HepG2 (cell line): ENCODE data around the gene HNRNPR. TPM values are rescaled to one million over a fixed set of nuclear protein-coding genes. Genes with fewer than 3 reads are reported as not detected.

Experiments
- ARNT ChIP-seq: fragments of 450-650 bp; IDR thresholded peaks from 2 replicates; pipeline ENCODE4 v1.6.1; 2017
- GATAD1 ChIP-seq: IDR thresholded peaks from 2 replicates; pipeline ENCODE4 v1.6.1; 2016; ENCODE audit warnings: missing genetic modification reagents, missing compliant biosample characterization
- KDM5A ChIP-seq: fragments of 200-600 bp; sonication (generic); IDR thresholded peaks from 2 replicates; pipeline ENCODE4 v1.7.0; 2018; ENCODE audit warnings: antibody characterized with exemption, mild to moderate bottlenecking, low read length, borderline replicate concordance
- MLX ChIP-seq: IDR thresholded peaks from 2 replicates; pipeline ENCODE4 v1.6.1; 2016
- NONO ChIP-seq, 2 experiments: fragments of 450-650 bp in 1 of 2; sonication (generic) in 1 of 2; formaldehyde crosslinking in 1 of 2; IDR thresholded peaks in 1 of 2; conservative IDR thresholded peaks in 1 of 2; 2 replicates each; pipeline versions ENCODE4 v1.6.1 to v1.8.0; 2017 to 2022; ENCODE audit warnings: mild to moderate bottlenecking in 1 of 2, missing genetic modification reagents in 1 of 2, moderate library complexity in 1 of 2
- ONECUT2 ChIP-seq: sonication (generic); formaldehyde crosslinking; IDR thresholded peaks from 2 replicates; pipeline ENCODE4 v1.4.0; 2020; ENCODE audit warnings: missing genetic modification reagents
- SKIL ChIP-seq: sonication (generic); formaldehyde crosslinking; IDR thresholded peaks from 2 replicates; pipeline ENCODE4 v1.8.0; 2022; ENCODE audit warnings: missing genetic modification reagents, mild to moderate bottlenecking, moderate library complexity, borderline replicate concordance
- SNAPC4 ChIP-seq: sonication (generic); formaldehyde crosslinking; IDR thresholded peaks from 2 replicates; pipeline ENCODE4 v1.4.0; 2020; ENCODE audit warnings: mild to moderate bottlenecking, missing genetic modification reagents
- SRSF9 ChIP-seq: fragments of 200-400 bp; formaldehyde crosslinking; IDR thresholded peaks from 2 replicates; pipeline ENCODE4 v1.6.1; 2018; ENCODE audit warnings: borderline replicate concordance, mild to moderate bottlenecking, low read depth, low read length; ENCODE audit not compliant: insufficient read depth, poor library complexity, severe bottlenecking
- SYNCRIP ChIP-seq: fragments of 200-400 bp; formaldehyde crosslinking; IDR thresholded peaks from 2 replicates; pipeline ENCODE4 v1.6.1; 2018; ENCODE audit warnings: mild to moderate bottlenecking, low read depth, low read length; ENCODE audit not compliant: insufficient read depth
- TGIF2 ChIP-seq: IDR thresholded peaks from 2 replicates; pipeline ENCODE4 v1.6.1; 2016; ENCODE audit warnings: control low read depth, missing compliant biosample characterization
- ZBTB2 ChIP-seq: sonication (generic); formaldehyde crosslinking; IDR thresholded peaks from 2 replicates; pipeline ENCODE4 v1.8.0; 2022; ENCODE audit warnings: low read depth, missing genetic modification reagents
- ZBTB26 ChIP-seq: IDR thresholded peaks from 2 replicates; pipeline ENCODE4 v1.6.1; 2016; ENCODE audit warnings: missing compliant biosample characterization, missing genetic modification reagents, borderline replicate concordance
- ZNF180 ChIP-seq: sonication (generic); formaldehyde crosslinking; IDR thresholded peaks from 2 replicates; pipeline ENCODE4 v1.4.0; 2020; ENCODE audit warnings: low read depth, missing genetic modification reagents, borderline replicate concordance
- ZNF30 ChIP-seq: sonication (generic); formaldehyde crosslinking; IDR thresholded peaks from 2 replicates; pipeline ENCODE4 v1.5.0; 2020; ENCODE audit warnings: mild to moderate bottlenecking, missing genetic modification reagents
- ZNF367 ChIP-seq: sonication (generic); formaldehyde crosslinking; IDR thresholded peaks from 2 replicates; pipeline ENCODE4 v1.4.0; 2020; ENCODE audit warnings: missing genetic modification reagents, borderline replicate concordance
- ZNF598 ChIP-seq: sonication (generic); formaldehyde crosslinking; IDR thresholded peaks from 2 replicates; pipeline ENCODE4 v1.5.1; 2020; ENCODE audit warnings: mild to moderate bottlenecking, missing genetic modification reagents, borderline replicate concordance
- ZSCAN22 ChIP-seq: sonication (generic); formaldehyde crosslinking; IDR thresholded peaks from 2 replicates; pipeline ENCODE4 v1.4.0; 2020; ENCODE audit warnings: mild to moderate bottlenecking, missing genetic modification reagents
- polyA plus RNA-seq, 8 experiments: library from polyadenylated mRNA; depleted of rRNA in 3 of 8; stranded (reverse) in 7 of 8; unstranded in 1 of 8; fragments of >200 nt; fragmentation: Illumina TruSeq in 4 of 8; extraction: Trizol in 4 of 8; gene quantifications; 2 replicates each; pipeline versions ENCODE4 v1.2.1 to v1.2.3, GENCODE V29; 2011 to 2016; ENCODE audit warnings: low read depth in 4 of 8, missing spikeins in 1 of 8, mixed read lengths in 1 of 8; ENCODE audit not compliant: insufficient read depth in 1 of 8
- total RNA-seq, 5 experiments: library from RNA; depleted of rRNA; stranded (reverse); fragments of >200 nt; fragmentation: Illumina TruSeq; extraction: Trizol; gene quantifications; 2 replicates each; pipeline ENCODE4 v1.2.3, GENCODE V29; 2016; ENCODE audit warnings: low read depth in 1 of 5

HNRNPR gene
- total and polyA plus RNA-seq, 2 of the 13 experiments (the other 11 are each of a cell fraction or from before 2014, with no cell fraction given) = 133 to 216 TPM

GRCh38 chr1:23368562-23369334 is 24.7 kb upstream of the HNRNPR start (continued):
- TF ChIP-seq SNAPC4 (CRISPR knock-in tag) (peak; percentile 89), ZNF598 (no peak; the same call in 1 of the 2 replicates), ZBTB2 (CRISPR knock-in tag) (peak; percentile 72; the same call in 1 of the 2 replicates), ZBTB26 (CRISPR knock-in tag) (no peak), SKIL (CRISPR knock-in tag) (no peak), ARNT (no peak), SRSF9 (no peak), TGIF2 (CRISPR knock-in tag) (peak; percentile 49), ZSCAN22 (CRISPR knock-in tag) (no peak), ONECUT2 (CRISPR knock-in tag) (no peak), KDM5A (peak; percentile 80; the same call in 1 of the 2 replicates), MLX (CRISPR knock-in tag) (no peak), ZNF180 (CRISPR knock-in tag) (no peak), ZNF367 (CRISPR knock-in tag) (no peak; the same call in 1 of the 2 replicates), NONO (IDR thresholded peaks at IDR 0.05) (no peak), NONO (CRISPR knock-in tag; conservative IDR thresholded peaks at IDR 0.05) (peak; percentile 83), ZNF30 (CRISPR knock-in tag) (no peak), GATAD1 (CRISPR knock-in tag) (peak; percentile 85), SYNCRIP (no peak)
